WTC11 (cell line): ENCODE data around the gene DAB1.

Source experiments
- CREB1 ChIP-seq: sonication (generic); formaldehyde crosslinking; IDR thresholded peaks from 2 replicates; pipeline ENCODE4 v1.8.0; 2023; ENCODE audit warnings: mild to moderate bottlenecking, missing genetic modification reagents
- TCF7 ChIP-seq: sonication (generic); formaldehyde crosslinking; IDR thresholded peaks from 2 replicates; pipeline ENCODE4 v1.8.0; 2022; ENCODE audit warnings: mild to moderate bottlenecking, low read depth, missing genetic modification reagents, moderate library complexity
- TF ChIP-seq, protein P1 (sequence below): fragments of 200-600 bp; IDR thresholded peaks from 2 replicates; pipeline ENCODE4 v1.8.0; 2022; ENCODE audit warnings: antibody characterized with exemption

- TF ChIP-seq, protein P1, sequence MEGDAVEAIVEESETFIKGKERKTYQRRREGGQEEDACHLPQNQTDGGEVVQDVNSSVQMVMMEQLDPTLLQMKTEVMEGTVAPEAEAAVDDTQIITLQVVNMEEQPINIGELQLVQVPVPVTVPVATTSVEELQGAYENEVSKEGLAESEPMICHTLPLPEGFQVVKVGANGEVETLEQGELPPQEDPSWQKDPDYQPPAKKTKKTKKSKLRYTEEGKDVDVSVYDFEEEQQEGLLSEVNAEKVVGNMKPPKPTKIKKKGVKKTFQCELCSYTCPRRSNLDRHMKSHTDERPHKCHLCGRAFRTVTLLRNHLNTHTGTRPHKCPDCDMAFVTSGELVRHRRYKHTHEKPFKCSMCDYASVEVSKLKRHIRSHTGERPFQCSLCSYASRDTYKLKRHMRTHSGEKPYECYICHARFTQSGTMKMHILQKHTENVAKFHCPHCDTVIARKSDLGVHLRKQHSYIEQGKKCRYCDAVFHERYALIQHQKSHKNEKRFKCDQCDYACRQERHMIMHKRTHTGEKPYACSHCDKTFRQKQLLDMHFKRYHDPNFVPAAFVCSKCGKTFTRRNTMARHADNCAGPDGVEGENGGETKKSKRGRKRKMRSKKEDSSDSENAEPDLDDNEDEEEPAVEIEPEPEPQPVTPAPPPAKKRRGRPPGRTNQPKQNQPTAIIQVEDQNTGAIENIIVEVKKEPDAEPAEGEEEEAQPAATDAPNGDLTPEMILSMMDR: no peak
- TF ChIP-seq CREB1: no peak
- no peak for TF ChIP-seq TCF7 (CRISPR knock-in tag)
Observed at GRCh38 chr1:57307392-57308170, 116.3 kb downstream of the DAB1 start.
